Measurements from ENCODE around the gene STYX. TPM values are rescaled to one million over a fixed set of nuclear protein-coding genes. Genes with fewer than 3 reads are reported as not detected.
A peak's percentile ranks its signal among the peaks of the same experiment; 100 is the strongest.

Gene STYX
- total and polyA plus RNA-seq, 2 experiments from 2014 or later = 23.3 to 40.2 TPM

DNA sequence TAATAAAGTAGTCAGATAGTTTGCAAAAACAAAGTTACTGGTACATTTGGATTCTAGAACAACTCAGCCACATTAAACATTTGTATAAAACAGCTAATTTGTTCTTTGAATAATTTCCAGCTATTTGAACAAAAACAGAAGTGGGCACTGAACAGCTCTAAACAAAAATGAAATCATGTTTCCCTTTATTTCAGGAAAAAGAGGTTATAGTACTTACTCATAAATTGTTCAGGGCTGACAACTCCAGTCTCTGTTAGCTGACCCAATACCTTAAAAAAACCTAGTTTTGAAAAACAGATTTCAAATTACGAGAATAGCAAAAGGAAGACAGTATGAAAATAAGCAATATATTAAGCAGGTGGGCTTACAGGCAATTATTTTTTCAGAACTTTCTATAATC lies 53.2 kb downstream of the STYX start:
- Histone ChIP-seq H3K4me2 (no peak overlapping the region), H3K27ac (ENCODE audit: low read depth) (peak overlapping the region; percentile 12), H3K36me3 (ENCODE audit: insufficient read depth) (no peaks in the 10 kb centered on the region; the same call in 1 of the 2 replicates), H3K4me3 (no peak overlapping the region), H2AFZ (no peak overlapping the region), H3K9me2 (ENCODE audit: insufficient read depth) (no peaks in the 10 kb centered on the region), H3K79me2 (replicated peaks; ENCODE audit: insufficient read depth) (peaks cover 22% of the 10 kb centered on the region), H4K20me1 (replicated peaks; ENCODE audit: insufficient read depth) (0 out of 2 replicates have a peak, but pooled peaks cover 6% of the 10 kb centered on the region), H3K27me3 (ENCODE audit: insufficient read depth) (no peaks in the 10 kb centered on the region), H3K4me1 (ENCODE audit: insufficient read depth) (0 out of 2 replicates have a peak, but pooled peaks cover 3% of the 10 kb centered on the region), H3F3A (replicated peaks; ENCODE audit: low read depth) (no peaks in the 10 kb centered on the region)
- no peaks in the 10 kb centered on the region; the same call in 2 of the 3 replicates for H3K4me1 Mint-ChIP-seq
- no peak overlapping the region for H3K27ac Mint-ChIP-seq
- ATAC-seq = no peak
- no peak overlapping the region for H3K4me3 Mint-ChIP-seq
- TF ChIP-seq, protein P1, sequence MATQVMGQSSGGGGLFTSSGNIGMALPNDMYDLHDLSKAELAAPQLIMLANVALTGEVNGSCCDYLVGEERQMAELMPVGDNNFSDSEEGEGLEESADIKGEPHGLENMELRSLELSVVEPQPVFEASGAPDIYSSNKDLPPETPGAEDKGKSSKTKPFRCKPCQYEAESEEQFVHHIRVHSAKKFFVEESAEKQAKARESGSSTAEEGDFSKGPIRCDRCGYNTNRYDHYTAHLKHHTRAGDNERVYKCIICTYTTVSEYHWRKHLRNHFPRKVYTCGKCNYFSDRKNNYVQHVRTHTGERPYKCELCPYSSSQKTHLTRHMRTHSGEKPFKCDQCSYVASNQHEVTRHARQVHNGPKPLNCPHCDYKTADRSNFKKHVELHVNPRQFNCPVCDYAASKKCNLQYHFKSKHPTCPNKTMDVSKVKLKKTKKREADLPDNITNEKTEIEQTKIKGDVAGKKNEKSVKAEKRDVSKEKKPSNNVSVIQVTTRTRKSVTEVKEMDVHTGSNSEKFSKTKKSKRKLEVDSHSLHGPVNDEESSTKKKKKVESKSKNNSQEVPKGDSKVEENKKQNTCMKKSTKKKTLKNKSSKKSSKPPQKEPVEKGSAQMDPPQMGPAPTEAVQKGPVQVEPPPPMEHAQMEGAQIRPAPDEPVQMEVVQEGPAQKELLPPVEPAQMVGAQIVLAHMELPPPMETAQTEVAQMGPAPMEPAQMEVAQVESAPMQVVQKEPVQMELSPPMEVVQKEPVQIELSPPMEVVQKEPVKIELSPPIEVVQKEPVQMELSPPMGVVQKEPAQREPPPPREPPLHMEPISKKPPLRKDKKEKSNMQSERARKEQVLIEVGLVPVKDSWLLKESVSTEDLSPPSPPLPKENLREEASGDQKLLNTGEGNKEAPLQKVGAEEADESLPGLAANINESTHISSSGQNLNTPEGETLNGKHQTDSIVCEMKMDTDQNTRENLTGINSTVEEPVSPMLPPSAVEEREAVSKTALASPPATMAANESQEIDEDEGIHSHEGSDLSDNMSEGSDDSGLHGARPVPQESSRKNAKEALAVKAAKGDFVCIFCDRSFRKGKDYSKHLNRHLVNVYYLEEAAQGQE (IDR thresholded peaks at IDR 0.05; ENCODE audit: unreplicated experiment) = no peak
- no peak for TF ChIP-seq EZH2phosphoT487 (IDR thresholded peaks at IDR 0.05; ENCODE audit: unreplicated experiment)
- TF ChIP-seq ZNF331 (CRISPR knock-in tag; IDR thresholded peaks at IDR 0.05; ENCODE audit: low read depth) = no peak
- TF ChIP-seq CREB1 (CRISPR knock-in tag; IDR thresholded peaks at IDR 0.05; ENCODE audit: low read depth) = no peak
- TF ChIP-seq ETS1 (IDR thresholded peaks at IDR 0.05) = no peak
- no peak for TF ChIP-seq ZNF114 (CRISPR knock-in tag; IDR thresholded peaks at IDR 0.05)
- no peak for TF ChIP-seq JUNB (IDR thresholded peaks at IDR 0.05; ENCODE audit: unreplicated experiment)
- no peak for TF ChIP-seq POLR2AphosphoS5 (IDR thresholded peaks at IDR 0.05; ENCODE audit: low read depth)
- no peak for TF ChIP-seq NANOG (IDR thresholded peaks at IDR 0.05; ENCODE audit: borderline replicate concordance)
- TF ChIP-seq, protein P2, sequence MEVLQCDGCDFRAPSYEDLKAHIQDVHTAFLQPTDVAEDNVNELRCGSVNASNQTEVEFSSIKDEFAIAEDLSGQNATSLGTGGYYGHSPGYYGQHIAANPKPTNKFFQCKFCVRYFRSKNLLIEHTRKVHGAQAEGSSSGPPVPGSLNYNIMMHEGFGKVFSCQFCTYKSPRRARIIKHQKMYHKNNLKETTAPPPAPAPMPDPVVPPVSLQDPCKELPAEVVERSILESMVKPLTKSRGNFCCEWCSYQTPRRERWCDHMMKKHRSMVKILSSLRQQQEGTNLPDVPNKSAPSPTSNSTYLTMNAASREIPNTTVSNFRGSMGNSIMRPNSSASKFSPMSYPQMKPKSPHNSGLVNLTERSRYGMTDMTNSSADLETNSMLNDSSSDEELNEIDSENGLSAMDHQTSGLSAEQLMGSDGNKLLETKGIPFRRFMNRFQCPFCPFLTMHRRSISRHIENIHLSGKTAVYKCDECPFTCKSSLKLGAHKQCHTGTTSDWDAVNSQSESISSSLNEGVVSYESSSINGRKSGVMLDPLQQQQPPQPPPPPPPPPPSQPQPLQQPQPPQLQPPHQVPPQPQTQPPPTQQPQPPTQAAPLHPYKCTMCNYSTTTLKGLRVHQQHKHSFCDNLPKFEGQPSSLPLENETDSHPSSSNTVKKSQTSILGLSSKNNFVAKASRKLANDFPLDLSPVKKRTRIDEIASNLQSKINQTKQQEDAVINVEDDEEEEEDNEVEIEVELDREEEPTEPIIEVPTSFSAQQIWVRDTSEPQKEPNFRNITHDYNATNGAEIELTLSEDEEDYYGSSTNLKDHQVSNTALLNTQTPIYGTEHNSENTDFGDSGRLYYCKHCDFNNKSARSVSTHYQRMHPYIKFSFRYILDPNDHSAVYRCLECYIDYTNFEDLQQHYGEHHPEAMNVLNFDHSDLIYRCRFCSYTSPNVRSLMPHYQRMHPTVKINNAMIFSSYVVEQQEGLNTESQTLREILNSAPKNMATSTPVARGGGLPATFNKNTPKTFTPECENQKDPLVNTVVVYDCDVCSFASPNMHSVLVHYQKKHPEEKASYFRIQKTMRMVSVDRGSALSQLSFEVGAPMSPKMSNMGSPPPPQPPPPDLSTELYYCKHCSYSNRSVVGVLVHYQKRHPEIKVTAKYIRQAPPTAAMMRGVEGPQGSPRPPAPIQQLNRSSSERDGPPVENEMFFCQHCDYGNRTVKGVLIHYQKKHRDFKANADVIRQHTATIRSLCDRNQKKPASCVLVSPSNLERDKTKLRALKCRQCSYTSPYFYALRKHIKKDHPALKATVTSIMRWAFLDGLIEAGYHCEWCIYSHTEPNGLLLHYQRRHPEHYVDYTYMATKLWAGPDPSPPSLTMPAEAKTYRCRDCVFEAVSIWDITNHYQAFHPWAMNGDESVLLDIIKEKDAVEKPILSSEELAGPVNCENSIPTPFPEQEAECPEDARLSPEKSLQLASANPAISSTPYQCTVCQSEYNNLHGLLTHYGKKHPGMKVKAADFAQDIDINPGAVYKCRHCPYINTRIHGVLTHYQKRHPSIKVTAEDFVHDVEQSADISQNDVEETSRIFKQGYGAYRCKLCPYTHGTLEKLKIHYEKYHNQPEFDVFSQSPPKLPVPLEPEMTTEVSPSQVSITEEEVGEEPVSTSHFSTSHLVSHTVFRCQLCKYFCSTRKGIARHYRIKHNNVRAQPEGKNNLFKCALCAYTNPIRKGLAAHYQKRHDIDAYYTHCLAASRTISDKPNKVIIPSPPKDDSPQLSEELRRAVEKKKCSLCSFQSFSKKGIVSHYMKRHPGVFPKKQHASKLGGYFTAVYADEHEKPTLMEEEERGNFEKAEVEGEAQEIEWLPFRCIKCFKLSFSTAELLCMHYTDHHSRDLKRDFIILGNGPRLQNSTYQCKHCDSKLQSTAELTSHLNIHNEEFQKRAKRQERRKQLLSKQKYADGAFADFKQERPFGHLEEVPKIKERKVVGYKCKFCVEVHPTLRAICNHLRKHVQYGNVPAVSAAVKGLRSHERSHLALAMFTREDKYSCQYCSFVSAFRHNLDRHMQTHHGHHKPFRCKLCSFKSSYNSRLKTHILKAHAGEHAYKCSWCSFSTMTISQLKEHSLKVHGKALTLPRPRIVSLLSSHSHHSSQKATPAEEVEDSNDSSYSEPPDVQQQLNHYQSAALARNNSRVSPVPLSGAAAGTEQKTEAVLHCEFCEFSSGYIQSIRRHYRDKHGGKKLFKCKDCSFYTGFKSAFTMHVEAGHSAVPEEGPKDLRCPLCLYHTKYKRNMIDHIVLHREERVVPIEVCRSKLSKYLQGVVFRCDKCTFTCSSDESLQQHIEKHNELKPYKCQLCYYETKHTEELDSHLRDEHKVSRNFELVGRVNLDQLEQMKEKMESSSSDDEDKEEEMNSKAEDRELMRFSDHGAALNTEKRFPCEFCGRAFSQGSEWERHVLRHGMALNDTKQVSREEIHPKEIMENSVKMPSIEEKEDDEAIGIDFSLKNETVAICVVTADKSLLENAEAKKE (CRISPR knock-in tag; IDR thresholded peaks at IDR 0.05) = no peak
- TF ChIP-seq STAT1 (IDR thresholded peaks at IDR 0.05; ENCODE audit: unreplicated experiment) = no peak
- TF ChIP-seq, protein P3, sequence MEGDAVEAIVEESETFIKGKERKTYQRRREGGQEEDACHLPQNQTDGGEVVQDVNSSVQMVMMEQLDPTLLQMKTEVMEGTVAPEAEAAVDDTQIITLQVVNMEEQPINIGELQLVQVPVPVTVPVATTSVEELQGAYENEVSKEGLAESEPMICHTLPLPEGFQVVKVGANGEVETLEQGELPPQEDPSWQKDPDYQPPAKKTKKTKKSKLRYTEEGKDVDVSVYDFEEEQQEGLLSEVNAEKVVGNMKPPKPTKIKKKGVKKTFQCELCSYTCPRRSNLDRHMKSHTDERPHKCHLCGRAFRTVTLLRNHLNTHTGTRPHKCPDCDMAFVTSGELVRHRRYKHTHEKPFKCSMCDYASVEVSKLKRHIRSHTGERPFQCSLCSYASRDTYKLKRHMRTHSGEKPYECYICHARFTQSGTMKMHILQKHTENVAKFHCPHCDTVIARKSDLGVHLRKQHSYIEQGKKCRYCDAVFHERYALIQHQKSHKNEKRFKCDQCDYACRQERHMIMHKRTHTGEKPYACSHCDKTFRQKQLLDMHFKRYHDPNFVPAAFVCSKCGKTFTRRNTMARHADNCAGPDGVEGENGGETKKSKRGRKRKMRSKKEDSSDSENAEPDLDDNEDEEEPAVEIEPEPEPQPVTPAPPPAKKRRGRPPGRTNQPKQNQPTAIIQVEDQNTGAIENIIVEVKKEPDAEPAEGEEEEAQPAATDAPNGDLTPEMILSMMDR (conservative IDR thresholded peaks at IDR 0.05; ENCODE audit: low read depth in 2 of 2) = no peak
- TF ChIP-seq EZH2 (IDR thresholded peaks at IDR 0.05; ENCODE audit: low read depth, unreplicated experiment) = no peak
- no peak for DNase-seq (ENCODE audit: low spot score)
- peaks cover 7% of the 10 kb centered on the region for H3K27me3 Mint-ChIP-seq (ENCODE audit: insufficient read depth, low read depth, poor library complexity)
- peaks cover 23% of the 10 kb centered on the region; the same call in 2 of the 3 replicates for H3K36me3 Mint-ChIP-seq (ENCODE audit: low read depth)
- no peaks in the 10 kb centered on the region for H3K9me3 Mint-ChIP-seq

Data from GM23338 (cell line).